Nephron progenitor cell (in vitro differentiated cells): ENCODE measurements around the gene PLCB3.

Source experiments
- DNase-seq: peaks from one replicate; pipeline ENCODE4 v3.0.0; 2021
- H3K27ac Mint-ChIP-seq: 2 replicates; pipeline ENCODE4 v1.8.0; 2021; ENCODE audit warnings: mild to moderate bottlenecking, moderate library complexity, mixed read lengths
- H3K27me3 Mint-ChIP-seq: 2 replicates; pipeline ENCODE4 v1.8.0; 2021; ENCODE audit warnings: mild to moderate bottlenecking, low read depth, mixed read lengths; ENCODE audit not compliant: poor library complexity
- H3K36me3 Mint-ChIP-seq: 2 replicates; pipeline ENCODE4 v1.8.0; 2021; ENCODE audit warnings: low read depth, mixed read lengths
- H3K4me1 Mint-ChIP-seq: 2 replicates; pipeline ENCODE4 v1.8.0; 2021; ENCODE audit warnings: mixed read lengths
- H3K4me3 Mint-ChIP-seq: 2 replicates; pipeline ENCODE4 v1.8.0; 2021; ENCODE audit warnings: mild to moderate bottlenecking, moderate library complexity, mixed read lengths
- H3K9me3 Mint-ChIP-seq: 2 replicates; pipeline ENCODE4 v1.8.0; 2021; ENCODE audit warnings: mild to moderate bottlenecking, moderate library complexity, mixed read lengths
- TF ChIP-seq, protein P1 (sequence below): fragments of 200-600 bp; sonication (generic); IDR thresholded peaks from 2 replicates; pipeline ENCODE4 v1.5.0; 2021; ENCODE audit warnings: antibody characterized with exemption

Gene PLCB3

DNA sequence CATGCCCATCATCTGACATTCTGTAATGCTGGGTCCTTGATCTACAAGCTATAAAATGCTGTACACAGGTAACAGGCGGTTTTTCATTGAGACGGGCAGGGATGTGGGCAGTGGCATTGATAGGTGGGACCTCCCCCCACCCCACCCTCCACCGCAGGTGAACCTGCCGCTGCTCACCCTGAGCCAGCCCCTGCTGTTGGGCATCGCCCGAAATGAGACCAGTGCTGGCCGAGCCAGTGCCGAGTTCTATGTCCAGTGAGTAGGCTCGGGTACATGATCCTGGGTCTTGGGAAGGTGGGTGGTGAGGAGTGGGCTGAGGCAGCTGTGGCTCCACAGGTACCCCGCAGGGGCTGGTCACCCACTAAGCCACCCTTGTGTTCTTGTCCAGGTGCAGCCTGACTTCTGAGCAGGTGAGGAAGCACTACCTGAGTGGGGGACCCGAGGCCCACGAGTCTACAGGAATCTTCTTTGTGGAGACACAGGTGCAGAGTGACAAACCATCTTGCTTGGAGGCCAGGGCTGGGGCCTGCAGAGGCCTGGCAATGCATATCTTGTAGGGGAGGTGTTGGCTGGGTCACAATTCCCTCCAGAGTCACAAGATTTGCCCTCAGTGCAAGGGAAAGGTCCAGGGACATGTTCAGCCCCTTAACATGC is 22.1 kb upstream of the PLCB3 start:
- H3K27ac Mint-ChIP-seq, result no peak overlapping the region
- DNase-seq, result no peak
- no peaks in the 10 kb centered on the region for H3K9me3 Mint-ChIP-seq
- TF ChIP-seq, protein P1, sequence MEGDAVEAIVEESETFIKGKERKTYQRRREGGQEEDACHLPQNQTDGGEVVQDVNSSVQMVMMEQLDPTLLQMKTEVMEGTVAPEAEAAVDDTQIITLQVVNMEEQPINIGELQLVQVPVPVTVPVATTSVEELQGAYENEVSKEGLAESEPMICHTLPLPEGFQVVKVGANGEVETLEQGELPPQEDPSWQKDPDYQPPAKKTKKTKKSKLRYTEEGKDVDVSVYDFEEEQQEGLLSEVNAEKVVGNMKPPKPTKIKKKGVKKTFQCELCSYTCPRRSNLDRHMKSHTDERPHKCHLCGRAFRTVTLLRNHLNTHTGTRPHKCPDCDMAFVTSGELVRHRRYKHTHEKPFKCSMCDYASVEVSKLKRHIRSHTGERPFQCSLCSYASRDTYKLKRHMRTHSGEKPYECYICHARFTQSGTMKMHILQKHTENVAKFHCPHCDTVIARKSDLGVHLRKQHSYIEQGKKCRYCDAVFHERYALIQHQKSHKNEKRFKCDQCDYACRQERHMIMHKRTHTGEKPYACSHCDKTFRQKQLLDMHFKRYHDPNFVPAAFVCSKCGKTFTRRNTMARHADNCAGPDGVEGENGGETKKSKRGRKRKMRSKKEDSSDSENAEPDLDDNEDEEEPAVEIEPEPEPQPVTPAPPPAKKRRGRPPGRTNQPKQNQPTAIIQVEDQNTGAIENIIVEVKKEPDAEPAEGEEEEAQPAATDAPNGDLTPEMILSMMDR, result no peak
- H3K4me3 Mint-ChIP-seq, result peak overlapping the region; percentile 90
- peaks cover 53% of the 10 kb centered on the region for H3K4me1 Mint-ChIP-seq
- H3K36me3 Mint-ChIP-seq, result no peaks in the 10 kb centered on the region
- peaks cover 15% of the 10 kb centered on the region for H3K27me3 Mint-ChIP-seq

DNA sequence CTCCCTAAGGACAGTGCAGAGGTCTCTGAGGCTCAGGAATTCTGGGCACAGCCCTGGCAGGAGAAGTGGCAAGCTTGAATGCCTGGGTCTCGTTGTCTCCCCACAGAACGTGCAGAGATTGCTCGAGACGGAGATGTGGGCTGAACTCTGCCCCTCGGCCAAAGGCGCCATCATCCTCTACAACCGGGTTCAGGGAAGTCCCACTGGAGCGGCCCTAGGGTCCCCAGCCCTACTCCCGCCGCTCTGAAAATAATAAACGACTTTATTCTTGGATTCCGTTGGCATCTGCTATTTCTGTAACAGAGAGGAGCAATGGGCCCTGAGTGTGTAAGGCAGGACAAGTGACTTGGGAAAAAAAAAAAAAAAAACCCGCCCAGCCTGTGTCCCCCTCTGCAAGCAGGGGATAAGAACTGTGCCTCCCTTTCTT is 21.6 kb upstream of the PLCB3 start:
- DNase-seq, result no peak
- Mint-ChIP-seq H3K9me3 (no peaks in the 10 kb centered on the region), H3K27me3 (peaks cover 15% of the 10 kb centered on the region), H3K4me3 (peak overlapping the region; percentile 90), H3K27ac (no peak overlapping the region), H3K36me3 (no peaks in the 10 kb centered on the region), H3K4me1 (peaks cover 52% of the 10 kb centered on the region)
- TF ChIP-seq, protein P1, result no peak

DNA sequence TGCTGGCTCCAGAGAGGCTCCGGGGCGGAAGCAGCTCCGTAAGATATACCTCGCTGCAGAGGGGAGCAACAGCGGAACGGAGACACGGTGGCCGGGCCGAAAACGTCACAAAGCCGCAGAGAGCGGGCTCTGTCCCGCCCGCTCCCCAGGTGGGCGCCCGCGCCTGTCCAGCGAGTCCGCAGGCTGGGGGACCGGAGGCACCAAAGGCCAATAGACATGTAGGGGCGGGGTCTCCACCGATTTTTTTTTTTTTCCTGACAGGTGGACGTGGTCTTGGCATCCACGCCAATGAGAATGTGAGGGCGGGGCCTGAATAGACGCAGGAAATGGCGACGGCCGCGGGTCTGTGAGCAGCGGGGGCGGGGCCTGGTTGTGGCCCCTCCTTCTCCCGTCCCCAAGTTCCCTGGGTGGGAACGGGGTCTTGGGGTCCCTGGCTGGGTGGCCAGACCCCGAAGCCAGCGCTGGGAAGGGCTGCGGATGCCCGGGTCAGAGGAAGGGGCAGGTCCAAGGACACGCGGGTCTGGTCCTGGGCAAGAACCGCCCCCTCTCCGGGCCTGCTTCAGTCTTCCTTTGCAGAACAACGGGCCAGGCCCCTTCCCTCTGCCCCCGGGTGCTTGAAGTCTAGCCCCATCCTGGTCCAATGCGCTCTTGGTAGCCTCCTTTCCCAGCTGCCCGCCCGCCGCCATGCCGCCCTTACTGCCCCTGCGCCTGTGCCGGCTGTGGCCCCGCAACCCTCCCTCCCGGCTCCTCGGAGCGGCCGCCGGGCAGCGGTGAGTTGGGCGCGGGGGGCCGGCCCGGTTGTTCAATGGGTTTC is 21.0 kb upstream of the PLCB3 start, which contains the start of gene DNAJC4:
Gene DNAJC4, plus strand, starts transcription at position 378 of the 814 bp plus-strand sequence. Its CDS starts 307 bp downstream, at position 685.
- DNase-seq, result peak; percentile 92
- Mint-ChIP-seq H3K27ac (peak within 1 kb of the TSS; percentile 58), H3K9me3 (no peaks in the 10 kb centered on the region), H3K27me3 (peaks cover 15% of the 10 kb centered on the region), H3K36me3 (no peaks in the 10 kb centered on the region), H3K4me1 (peaks cover 49% of the 10 kb centered on the region), H3K4me3 (peak within 1 kb of the TSS; percentile 90)
- TF ChIP-seq, protein P1, result no peak

DNA sequence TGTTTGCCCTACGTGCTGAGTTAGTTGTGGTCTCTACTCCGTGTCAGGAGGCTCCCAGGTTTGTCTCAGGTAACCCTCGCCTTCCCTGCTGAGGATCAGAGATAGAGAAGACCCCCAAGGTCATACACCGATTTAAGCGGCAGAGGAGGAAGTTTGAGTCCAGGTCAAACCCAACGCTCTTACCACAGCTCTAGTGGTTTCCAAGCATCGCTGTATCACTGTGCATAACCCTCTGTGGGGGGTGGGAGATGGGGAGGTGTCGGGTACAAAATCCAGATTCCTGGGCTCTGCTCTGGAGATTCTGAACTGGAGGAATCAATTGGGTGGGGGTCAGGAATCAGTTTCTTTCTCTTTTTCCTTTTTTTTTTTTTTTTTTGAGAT is 20.4 kb upstream of the PLCB3 start:
- H3K9me3 Mint-ChIP-seq, result no peaks in the 10 kb centered on the region
- TF ChIP-seq, protein P1, result no peak
- H3K27me3 Mint-ChIP-seq, result peaks cover 15% of the 10 kb centered on the region
- DNase-seq, result no peak
- no peaks in the 10 kb centered on the region for H3K36me3 Mint-ChIP-seq
- peak overlapping the region; percentile 58 for H3K27ac Mint-ChIP-seq
- peak overlapping the region; percentile 90 for H3K4me3 Mint-ChIP-seq
- H3K4me1 Mint-ChIP-seq, result peaks cover 48% of the 10 kb centered on the region

DNA sequence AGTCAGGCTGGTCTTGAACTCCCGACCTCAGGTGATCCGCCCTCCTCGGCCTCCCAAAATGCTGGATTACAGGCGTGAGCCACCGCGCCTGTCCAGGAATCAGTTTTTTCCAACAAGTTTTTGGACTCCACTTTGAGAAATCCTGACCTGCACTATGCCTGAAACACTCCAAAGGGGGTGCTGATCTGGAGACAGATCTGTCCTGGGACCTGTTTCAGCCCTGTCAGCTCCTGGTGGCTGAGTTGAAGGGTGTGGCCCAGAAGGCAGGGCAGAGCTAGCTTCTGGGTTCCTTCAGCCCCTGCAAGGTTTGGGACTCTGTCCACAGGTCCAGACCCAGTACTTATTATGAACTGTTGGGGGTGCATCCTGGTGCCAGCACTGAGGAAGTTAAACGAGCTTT is 19.8 kb upstream of the PLCB3 start:
- Mint-ChIP-seq H3K9me3 (no peaks in the 10 kb centered on the region), H3K4me3 (peak overlapping the region; percentile 90), H3K4me1 (peaks cover 48% of the 10 kb centered on the region), H3K27me3 (peaks cover 15% of the 10 kb centered on the region), H3K36me3 (no peaks in the 10 kb centered on the region), H3K27ac (no peak overlapping the region)
- TF ChIP-seq, protein P1, result no peak
- no peak for DNase-seq
